GM12891 (cell line): Measurements from ENCODE around the gene AATK.

Source experiments
- DNase-seq: peaks from one replicate; pipeline ENCODE4 v3.0.0; 2011; ENCODE audit warnings: low spot score; ENCODE audit not compliant: insufficient read length
- FAIRE-seq: peaks from 2 replicates; lab custom pipeline; 2011; peaks lifted over from hg19 to GRCh38; lab: Jason Lieb, UNC
- PAX5 ChIP-seq: IDR thresholded peaks from 2 replicates; pipeline ENCODE4 v1.6.1; 2011; ENCODE audit warnings: low read length, moderate library complexity, mild to moderate bottlenecking; ENCODE audit not compliant: insufficient read depth, severe bottlenecking
- POLR2A ChIP-seq: IDR thresholded peaks from 2 replicates; pipeline ENCODE4 v1.6.1; 2011; ENCODE audit warnings: low read depth, low read length, control low read depth
- POLR2AphosphoS5 ChIP-seq: IDR thresholded peaks from 2 replicates; pipeline ENCODE4 v1.6.1; 2011; ENCODE audit warnings: low read depth, low read length, control low read depth
- POU2F2 ChIP-seq: IDR thresholded peaks from 2 replicates; pipeline ENCODE4 v1.6.1; 2011; ENCODE audit warnings: low read depth, mild to moderate bottlenecking, control low read depth, low read length, moderate library complexity
- SPI1 ChIP-seq: IDR thresholded peaks from 2 replicates; pipeline ENCODE4 v1.6.1; 2011; ENCODE audit warnings: low read depth, low read length, control low read depth
- TAF1 ChIP-seq: IDR thresholded peaks from 2 replicates; pipeline ENCODE4 v1.6.1; 2011; ENCODE audit warnings: low read depth, low read length, control low read depth

AATK gene

GRCh38 chr17:81067391-81067811 is 98.6 kb downstream of the AATK start:
- no peak for DNase-seq
- FAIRE-seq = no peak
- TF ChIP-seq POLR2A (no peak), TAF1 (no peak), PAX5 (no peak), SPI1 (no peak), POLR2AphosphoS5 (no peak), POU2F2 (no peak)
